Measurements from ENCODE around the gene GLMN.

DNA sequence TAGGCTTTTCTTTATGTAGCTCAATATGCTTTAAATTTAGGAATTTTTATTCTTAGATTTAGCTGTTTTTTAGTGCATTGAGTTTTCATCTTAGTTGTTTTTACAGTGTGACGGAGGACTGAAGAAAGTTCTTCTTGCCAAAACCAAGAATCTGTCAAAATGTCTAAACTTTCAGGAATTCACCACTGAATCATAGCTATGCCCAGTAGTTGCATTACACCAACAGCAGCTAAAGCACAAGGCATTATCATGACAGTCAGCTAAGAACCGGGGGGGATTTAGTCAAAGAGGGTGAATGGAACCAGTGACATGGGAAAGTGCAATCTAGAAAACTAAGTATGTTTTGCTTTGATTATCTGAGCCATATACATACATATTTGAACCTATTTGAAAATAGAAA lies 87.6 kb downstream of the GLMN start:
- TF ChIP-seq, protein P1, sequence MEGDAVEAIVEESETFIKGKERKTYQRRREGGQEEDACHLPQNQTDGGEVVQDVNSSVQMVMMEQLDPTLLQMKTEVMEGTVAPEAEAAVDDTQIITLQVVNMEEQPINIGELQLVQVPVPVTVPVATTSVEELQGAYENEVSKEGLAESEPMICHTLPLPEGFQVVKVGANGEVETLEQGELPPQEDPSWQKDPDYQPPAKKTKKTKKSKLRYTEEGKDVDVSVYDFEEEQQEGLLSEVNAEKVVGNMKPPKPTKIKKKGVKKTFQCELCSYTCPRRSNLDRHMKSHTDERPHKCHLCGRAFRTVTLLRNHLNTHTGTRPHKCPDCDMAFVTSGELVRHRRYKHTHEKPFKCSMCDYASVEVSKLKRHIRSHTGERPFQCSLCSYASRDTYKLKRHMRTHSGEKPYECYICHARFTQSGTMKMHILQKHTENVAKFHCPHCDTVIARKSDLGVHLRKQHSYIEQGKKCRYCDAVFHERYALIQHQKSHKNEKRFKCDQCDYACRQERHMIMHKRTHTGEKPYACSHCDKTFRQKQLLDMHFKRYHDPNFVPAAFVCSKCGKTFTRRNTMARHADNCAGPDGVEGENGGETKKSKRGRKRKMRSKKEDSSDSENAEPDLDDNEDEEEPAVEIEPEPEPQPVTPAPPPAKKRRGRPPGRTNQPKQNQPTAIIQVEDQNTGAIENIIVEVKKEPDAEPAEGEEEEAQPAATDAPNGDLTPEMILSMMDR (IDR thresholded peaks at IDR 0.05), result no peak
- TF ChIP-seq EP300 (IDR thresholded peaks at IDR 0.05), result no peak
